Measurements from ENCODE around the gene TGFBI. TPM values are rescaled to one million over a fixed set of nuclear protein-coding genes. Genes with fewer than 3 reads are reported as not detected.

Gene TGFBI
- polyA plus RNA-seq, 4 donors, result 216 to 843 (median 339) TPM

- peak in 2 of 4 donors; percentile 56 to 62 for DNase-seq (ENCODE audit: low read depth in 4 of 4, low spot score in 3 of 4)
Measured at GRCh38 chr5:136082390-136083193, 53.8 kb downstream of the TGFBI start.

GRCh38 chr5:136084698-136085097 is 55.9 kb downstream of the TGFBI start:
- no peak for DNase-seq (ENCODE audit: low read depth in 4 of 4, low spot score in 3 of 4)

GRCh38 chr5:136086783-136087566 is 58.2 kb downstream of the TGFBI start:
- DNase-seq (ENCODE audit: low read depth in 4 of 4, low spot score in 3 of 4), result no peak

GRCh38 chr5:136087961-136088871 is 59.4 kb downstream of the TGFBI start:
- DNase-seq (ENCODE audit: low read depth in 4 of 4, low spot score in 3 of 4), result no peak

GRCh38 chr5:136089791-136090190 is 61.0 kb downstream of the TGFBI start:
- no peak for DNase-seq (ENCODE audit: low read depth in 4 of 4, low spot score in 3 of 4)

GRCh38 chr5:136090319-136090718 is 61.5 kb downstream of the TGFBI start:
- DNase-seq (ENCODE audit: low read depth in 4 of 4, low spot score in 3 of 4), result no peak

GRCh38 chr5:136094189-136094912 is 65.6 kb downstream of the TGFBI start:
- DNase-seq (ENCODE audit: low read depth in 4 of 4, low spot score in 3 of 4), result no peak

GRCh38 chr5:136094913-136095641 is 66.3 kb downstream of the TGFBI start:
- no peak for DNase-seq (ENCODE audit: low read depth in 4 of 4, low spot score in 3 of 4)

- DNase-seq (ENCODE audit: low read depth in 4 of 4, low spot score in 3 of 4), result no peak
Measured at GRCh38 chr5:136098176-136098575, 69.4 kb downstream of the TGFBI start.

- no peak for DNase-seq (ENCODE audit: low read depth in 4 of 4, low spot score in 3 of 4)
Measured at GRCh38 chr5:136099870-136100269, 71.1 kb downstream of the TGFBI start.

- no peak for DNase-seq (ENCODE audit: low read depth in 4 of 4, low spot score in 3 of 4)
Measured at GRCh38 chr5:136101884-136102283, 73.1 kb downstream of the TGFBI start.

- DNase-seq (ENCODE audit: low read depth in 4 of 4, low spot score in 3 of 4), result no peak
Measured at GRCh38 chr5:136103118-136103517, 74.3 kb downstream of the TGFBI start.

- DNase-seq (ENCODE audit: low read depth in 4 of 4, low spot score in 3 of 4), result no peak
Measured at GRCh38 chr5:136104306-136104965, 75.6 kb downstream of the TGFBI start.

GRCh38 chr5:136106351-136107031 is 77.7 kb downstream of the TGFBI start:
- DNase-seq (ENCODE audit: low read depth in 4 of 4, low spot score in 3 of 4), result no peak

- no peak for DNase-seq (ENCODE audit: low read depth in 4 of 4, low spot score in 3 of 4)
Measured at GRCh38 chr5:136108180-136108611, 79.4 kb downstream of the TGFBI start.

GRCh38 chr5:136108766-136109165 is 80.0 kb downstream of the TGFBI start:
- peak in 1 of 4 donors; percentile 34 for DNase-seq (ENCODE audit: low read depth in 4 of 4, low spot score in 3 of 4)

GRCh38 chr5:136109453-136110135 is 80.8 kb downstream of the TGFBI start:
- no peak for DNase-seq (ENCODE audit: low read depth in 4 of 4, low spot score in 3 of 4)
